IPS-18a (cell line): ENCODE results near the gene CSK.

ENCODE experiments used
- H3K27ac ChIP-seq: one replicate; pipeline ENCODE4 v1.5.1; 2013; ENCODE audit warnings: low read length
- H3K27me3 ChIP-seq: one replicate; pipeline ENCODE4 v1.6.1; 2013; ENCODE audit warnings: mild to moderate bottlenecking, low read length; ENCODE audit not compliant: control insufficient read depth, insufficient read depth
- H3K36me3 ChIP-seq: one replicate; pipeline ENCODE4 v1.6.1; 2013; ENCODE audit warnings: low read depth, low read length; ENCODE audit not compliant: control insufficient read depth
- H3K4me1 ChIP-seq: one replicate; pipeline ENCODE4 v1.6.1; 2013; ENCODE audit warnings: low read depth, low read length; ENCODE audit not compliant: control insufficient read depth
- H3K4me3 ChIP-seq: one replicate; pipeline ENCODE4 v1.5.1; 2013; ENCODE audit warnings: low read length
- H3K9ac ChIP-seq: one replicate; pipeline ENCODE4 v1.6.1; 2013; ENCODE audit warnings: mild to moderate bottlenecking, low read length, moderate library complexity
- H3K9me3 ChIP-seq: one replicate; pipeline ENCODE4 v1.6.1; 2013; ENCODE audit warnings: low read depth, low read length; ENCODE audit not compliant: control insufficient read depth

The CSK gene

DNA sequence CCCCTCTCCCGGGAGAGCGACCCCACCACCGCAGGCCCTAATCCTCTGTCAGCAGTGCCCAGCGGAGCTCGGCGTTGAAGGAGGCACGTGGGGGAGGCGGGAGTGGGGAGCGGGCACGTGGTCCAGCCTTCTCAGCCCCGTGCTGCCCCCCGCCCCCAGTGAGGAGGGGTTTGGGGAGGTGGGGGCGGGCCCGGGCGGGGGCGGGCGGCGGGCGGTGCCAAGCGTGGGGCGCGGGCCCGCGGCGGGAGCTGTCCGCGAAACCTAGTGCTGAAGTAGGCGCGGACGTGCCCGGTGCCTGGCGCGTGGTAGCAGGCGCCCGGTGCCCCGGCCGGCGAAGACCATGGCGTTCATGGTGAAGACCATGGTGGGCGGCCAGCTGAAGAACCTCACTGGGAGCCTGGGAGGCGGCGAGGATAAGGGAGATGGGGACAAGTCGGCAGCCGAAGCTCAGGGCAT lies 44.5 kb downstream of the CSK start, which contains the start of gene CPLX3:
CPLX3 (plus strand) TSS at position 264 of the 456 bp plus-strand sequence; CDS start at position 341, 77 bp downstream.
- Histone ChIP-seq H3K36me3 (no peaks in the 10 kb centered on the region), H3K27ac (no peak within 1 kb of the TSS), H3K27me3 (peaks cover 48% of the 10 kb centered on the region), H3K9ac (no peak within 1 kb of the TSS), H3K9me3 (no peaks in the 10 kb centered on the region), H3K4me1 (peaks cover 3% of the 10 kb centered on the region), H3K4me3 (no peak within 1 kb of the TSS)

- Histone ChIP-seq H3K27me3 (peaks cover 48% of the 10 kb centered on the region), H3K27ac (no peak overlapping the region), H3K4me1 (no peaks in the 10 kb centered on the region), H3K4me3 (no peak overlapping the region), H3K36me3 (no peaks in the 10 kb centered on the region), H3K9me3 (no peaks in the 10 kb centered on the region), H3K9ac (no peak overlapping the region)
Measured at GRCh38 chr15:74826921-74827320, 45.0 kb downstream of the CSK start.

GRCh38 chr15:74827614-74828013 lies 45.7 kb downstream of the CSK start:
- Histone ChIP-seq H3K4me1 (no peaks in the 10 kb centered on the region), H3K36me3 (no peaks in the 10 kb centered on the region), H3K27me3 (peaks cover 48% of the 10 kb centered on the region), H3K9ac (no peak overlapping the region), H3K4me3 (no peak overlapping the region), H3K27ac (no peak overlapping the region), H3K9me3 (no peaks in the 10 kb centered on the region)

DNA sequence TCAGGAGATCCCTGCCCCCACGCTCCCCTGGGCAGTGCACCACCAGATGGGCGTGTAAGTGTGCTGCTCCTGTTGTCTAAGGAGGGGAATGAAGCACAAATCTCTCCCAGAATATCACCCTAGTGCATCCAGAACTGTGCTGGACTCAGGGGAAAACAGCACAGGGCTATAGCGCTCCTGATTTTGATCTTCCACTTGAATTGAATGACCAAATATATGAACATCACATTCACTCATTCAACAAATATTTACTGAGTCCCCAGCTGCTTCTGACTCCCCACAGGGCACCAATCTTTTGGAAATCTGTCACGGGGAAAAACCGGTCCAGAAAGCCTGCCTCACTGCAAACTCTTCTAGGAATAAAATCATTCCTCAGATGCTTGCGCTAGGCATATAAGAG lies 47.0 kb downstream of the CSK start:
- Histone ChIP-seq H3K4me1 (no peaks in the 10 kb centered on the region), H3K36me3 (no peaks in the 10 kb centered on the region), H3K27me3 (peaks cover 48% of the 10 kb centered on the region), H3K4me3 (no peak overlapping the region), H3K27ac (no peak overlapping the region), H3K9ac (no peak overlapping the region), H3K9me3 (no peaks in the 10 kb centered on the region)

GRCh38 chr15:74829486-74829885 lies 47.6 kb downstream of the CSK start:
- Histone ChIP-seq H3K4me1 (no peaks in the 10 kb centered on the region), H3K36me3 (no peaks in the 10 kb centered on the region), H3K9me3 (no peaks in the 10 kb centered on the region), H3K27ac (no peak overlapping the region), H3K4me3 (no peak overlapping the region), H3K9ac (no peak overlapping the region), H3K27me3 (peaks cover 45% of the 10 kb centered on the region)

GRCh38 chr15:74829991-74830390 lies 48.1 kb downstream of the CSK start:
- peaks cover 40% of the 10 kb centered on the region for H3K27me3 ChIP-seq
- no peaks in the 10 kb centered on the region for H3K9me3 ChIP-seq
- no peaks in the 10 kb centered on the region for H3K36me3 ChIP-seq
- no peaks in the 10 kb centered on the region for H3K4me1 ChIP-seq
- no peak overlapping the region for H3K9ac ChIP-seq
- H3K27ac ChIP-seq, result no peak overlapping the region
- no peak overlapping the region for H3K4me3 ChIP-seq

- no peak overlapping the region for H3K9ac ChIP-seq
Measured at GRCh38 chr15:74830868-74831267, 49.0 kb downstream of the CSK start.

DNA sequence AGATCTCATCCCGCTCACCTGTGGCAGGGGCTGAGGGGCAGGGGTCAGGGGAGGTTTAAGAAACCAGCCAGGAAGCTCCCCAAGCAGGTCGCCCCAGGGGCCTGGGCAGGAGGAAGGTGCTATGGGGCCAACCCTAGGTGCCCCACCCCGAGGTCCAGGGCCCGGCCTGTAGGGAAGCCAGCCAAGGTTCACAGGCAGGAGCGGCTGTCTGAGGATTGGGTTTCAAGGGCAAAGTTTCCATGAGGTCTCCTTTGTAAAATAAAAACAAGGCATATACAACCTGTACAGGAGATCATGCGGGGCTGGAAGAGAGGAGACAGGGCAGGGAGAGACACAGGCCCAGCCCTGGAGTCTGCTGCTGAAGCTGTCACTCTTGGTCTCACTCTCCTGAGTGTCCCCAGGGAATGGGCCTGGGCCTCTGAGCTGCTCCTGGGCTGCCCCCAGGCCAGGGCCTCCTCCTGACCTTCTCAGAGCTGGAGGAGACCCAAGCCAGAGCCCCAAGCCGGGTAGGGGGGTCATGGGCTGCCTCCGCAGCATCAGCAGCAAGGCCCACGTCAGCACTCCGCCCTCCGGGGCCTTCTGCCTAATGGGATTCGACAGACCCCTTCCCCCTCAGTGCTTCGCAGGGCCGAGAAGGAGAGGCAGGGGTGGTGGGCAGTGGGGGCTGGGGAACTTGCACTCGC lies 50.1 kb downstream of the CSK start:
- H3K4me1 ChIP-seq, result no peaks in the 10 kb centered on the region
- H3K9me3 ChIP-seq, result no peaks in the 10 kb centered on the region
- peaks cover 22% of the 10 kb centered on the region for H3K27me3 ChIP-seq
- H3K4me3 ChIP-seq, result no peak overlapping the region
- no peak overlapping the region for H3K27ac ChIP-seq
- no peak overlapping the region for H3K9ac ChIP-seq
- H3K36me3 ChIP-seq, result no peaks in the 10 kb centered on the region

More at GRCh38 chr15:74830868-74831267, 49.0 kb downstream of the CSK start:
- no peak overlapping the region for H3K4me3 ChIP-seq
- H3K36me3 ChIP-seq, result no peaks in the 10 kb centered on the region
- H3K27me3 ChIP-seq, result peaks cover 31% of the 10 kb centered on the region
- H3K4me1 ChIP-seq, result no peaks in the 10 kb centered on the region
- no peaks in the 10 kb centered on the region for H3K9me3 ChIP-seq
- no peak overlapping the region for H3K27ac ChIP-seq

DNA sequence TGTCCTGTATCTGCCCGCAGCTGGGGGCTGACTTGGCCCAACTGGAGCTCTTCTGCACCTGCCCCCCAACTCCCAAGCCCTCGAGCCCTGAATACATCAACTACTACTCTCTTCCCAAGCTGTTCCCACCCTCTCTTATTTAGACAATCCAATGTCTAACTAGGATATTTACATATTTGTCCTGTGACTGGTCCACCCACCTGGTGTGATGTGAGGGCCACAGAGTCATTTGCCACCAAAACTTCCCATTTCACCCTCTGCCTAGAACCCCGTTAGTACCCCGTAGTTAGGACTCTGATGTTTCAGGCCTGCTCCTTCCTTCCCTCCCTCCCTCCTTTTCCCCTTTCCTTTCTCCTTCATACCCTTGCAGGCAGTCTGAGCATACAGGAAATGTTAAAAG lies 50.9 kb downstream of the CSK start:
- H3K36me3 ChIP-seq, result no peaks in the 10 kb centered on the region
- no peaks in the 10 kb centered on the region for H3K4me1 ChIP-seq
- peaks cover 14% of the 10 kb centered on the region for H3K27me3 ChIP-seq
- no peak overlapping the region for H3K9ac ChIP-seq
- no peak overlapping the region for H3K4me3 ChIP-seq
- no peak overlapping the region for H3K27ac ChIP-seq
- H3K9me3 ChIP-seq, result no peaks in the 10 kb centered on the region

- Histone ChIP-seq H3K27ac (no peak overlapping the region), H3K9ac (no peak overlapping the region), H3K4me3 (no peak overlapping the region), H3K4me1 (no peaks in the 10 kb centered on the region), H3K9me3 (no peaks in the 10 kb centered on the region), H3K27me3 (peaks cover 6% of the 10 kb centered on the region), H3K36me3 (peaks cover 2% of the 10 kb centered on the region)
Measured at GRCh38 chr15:74833376-74834107, 51.7 kb downstream of the CSK start.

- H3K4me1 ChIP-seq, result no peaks in the 10 kb centered on the region
- H3K9ac ChIP-seq, result no peak overlapping the region
- peaks cover 3% of the 10 kb centered on the region for H3K36me3 ChIP-seq
- H3K27me3 ChIP-seq, result no peaks in the 10 kb centered on the region
- H3K27ac ChIP-seq, result no peak overlapping the region
- no peaks in the 10 kb centered on the region for H3K9me3 ChIP-seq
- no peak overlapping the region for H3K4me3 ChIP-seq
Measured at GRCh38 chr15:74835312-74835823, 53.5 kb downstream of the CSK start.
